Choroid plexus epithelial cell (primary cell): ENCODE results near the gene ADAMTS3.

Source experiments
- DNase-seq: peaks from one replicate; pipeline ENCODE4 v3.0.0-alpha.2; 2010; ENCODE audit warnings: low read depth
- H3K4me3 ChIP-seq: 2 replicates; pipeline ENCODE4 v1.5.1; 2011; ENCODE audit warnings: low read depth, mild to moderate bottlenecking, control low read depth, low read length, moderate library complexity
- CTCF ChIP-seq: conservative IDR thresholded peaks from 2 replicates; pipeline ENCODE4 v1.5.1; 2011; ENCODE audit warnings: low read depth, mild to moderate bottlenecking, control low read depth, inconsistent platforms, low read length, moderate library complexity

Gene ADAMTS3

GRCh38 chr4:72484981-72485380, 84.0 kb downstream of the ADAMTS3 start:
- no peak for TF ChIP-seq CTCF
- DNase-seq, result no peak
- no peak overlapping the region for H3K4me3 ChIP-seq

- no peak for TF ChIP-seq CTCF
- H3K4me3 ChIP-seq, result no peak overlapping the region
- DNase-seq, result peak; percentile 89
Measured at GRCh38 chr4:72473434-72473900, 95.6 kb downstream of the ADAMTS3 start.

- DNase-seq, result no peak
- no peak for TF ChIP-seq CTCF
- no peak overlapping the region for H3K4me3 ChIP-seq
Measured at GRCh38 chr4:72471816-72472215, 97.2 kb downstream of the ADAMTS3 start.

GRCh38 chr4:72468904-72469502, 100.0 kb downstream of the ADAMTS3 start:
- no peak overlapping the region for H3K4me3 ChIP-seq
- TF ChIP-seq CTCF, result peak; percentile 48
- DNase-seq, result peak; percentile 65

- TF ChIP-seq CTCF, result no peak
Measured at GRCh38 chr4:72467633-72468032, 101.4 kb downstream of the ADAMTS3 start.

GRCh38 chr4:72463724-72464123, 105.3 kb downstream of the ADAMTS3 start:
- no peak overlapping the region for H3K4me3 ChIP-seq
- DNase-seq, result no peak
- no peak for TF ChIP-seq CTCF

More at GRCh38 chr4:72467633-72468032, 101.4 kb downstream of the ADAMTS3 start:
- no peak overlapping the region for H3K4me3 ChIP-seq
- DNase-seq, result no peak

- DNase-seq, result no peak
- H3K4me3 ChIP-seq, result no peak overlapping the region
- TF ChIP-seq CTCF, result no peak
Measured at GRCh38 chr4:72457158-72457557, 111.9 kb downstream of the ADAMTS3 start.
